ENCODE measurements around the gene CYFIP1.

CYFIP1 gene

GRCh38 chr15:22939652-22940061 is 40.5 kb downstream of the CYFIP1 start:
- no peaks in the 10 kb centered on the region for H3K36me3 ChIP-seq (ENCODE audit: control insufficient read depth, low read length)
- H4K20me1 ChIP-seq (ENCODE audit: control insufficient read depth, insufficient read depth, low read depth, low read length) = no peaks in the 10 kb centered on the region
- H3K27me3 ChIP-seq (ENCODE audit: control insufficient read depth, low read length) = no peaks in the 10 kb centered on the region
- H3F3A ChIP-seq (ENCODE audit: control insufficient read depth, insufficient read depth) = no peaks in the 10 kb centered on the region
- no peaks in the 10 kb centered on the region for H3K9me3 ChIP-seq (ENCODE audit: control insufficient read depth, insufficient read depth, low read length)
- H3K4me1 ChIP-seq (ENCODE audit: control insufficient read depth, low read length) = peaks cover 6% of the 10 kb centered on the region
- H3K9me2 ChIP-seq (replicated peaks; ENCODE audit: control insufficient read depth, low read length) = no peaks in the 10 kb centered on the region
- no peak overlapping the region for H3K27ac ChIP-seq (ENCODE audit: low read depth, low read length)
- H3K79me2 ChIP-seq (ENCODE audit: control insufficient read depth, low read length) = no peaks in the 10 kb centered on the region
- H3K4me3 ChIP-seq (ENCODE audit: low read length) = no peak overlapping the region
- TF ChIP-seq EZH2phosphoT487 (IDR thresholded peaks at IDR 0.05; ENCODE audit: borderline replicate concordance, low read length) (no peak), CTCF (IDR thresholded peaks at IDR 0.05; ENCODE audit: low read depth, low read length, poor library complexity, severe bottlenecking) (no peak)
- H3K4me2 ChIP-seq (ENCODE audit: low read length) = no peak overlapping the region

- Histone ChIP-seq H3F3A (ENCODE audit: control insufficient read depth, insufficient read depth) (no peaks in the 10 kb centered on the region), H3K27ac (ENCODE audit: low read depth, low read length) (no peak overlapping the region), H3K36me3 (ENCODE audit: control insufficient read depth, low read length) (no peaks in the 10 kb centered on the region), H3K4me2 (ENCODE audit: low read length) (no peak overlapping the region), H3K4me3 (ENCODE audit: low read length) (no peak overlapping the region), H4K20me1 (ENCODE audit: control insufficient read depth, insufficient read depth, low read depth, low read length) (no peaks in the 10 kb centered on the region), H3K9me3 (ENCODE audit: control insufficient read depth, insufficient read depth, low read length) (no peaks in the 10 kb centered on the region), H3K4me1 (ENCODE audit: control insufficient read depth, low read length) (peaks cover 6% of the 10 kb centered on the region), H3K9me2 (replicated peaks; ENCODE audit: control insufficient read depth, low read length) (no peaks in the 10 kb centered on the region), H3K27me3 (ENCODE audit: control insufficient read depth, low read length) (no peaks in the 10 kb centered on the region), H3K79me2 (ENCODE audit: control insufficient read depth, low read length) (no peaks in the 10 kb centered on the region)
- TF ChIP-seq CTCF (IDR thresholded peaks at IDR 0.05; ENCODE audit: low read depth, low read length, poor library complexity, severe bottlenecking) (no peak), EZH2phosphoT487 (IDR thresholded peaks at IDR 0.05; ENCODE audit: borderline replicate concordance, low read length) (no peak)
Measured at GRCh38 chr15:22939051-22939450, 41.1 kb downstream of the CYFIP1 start.

- Histone ChIP-seq H3K36me3 (ENCODE audit: control insufficient read depth, low read length) (no peaks in the 10 kb centered on the region), H3K79me2 (ENCODE audit: control insufficient read depth, low read length) (no peaks in the 10 kb centered on the region), H3K9me3 (ENCODE audit: control insufficient read depth, insufficient read depth, low read length) (no peaks in the 10 kb centered on the region), H3K27ac (ENCODE audit: low read depth, low read length) (no peak overlapping the region), H3K4me2 (ENCODE audit: low read length) (no peak overlapping the region), H3K4me1 (ENCODE audit: control insufficient read depth, low read length) (peaks cover 9% of the 10 kb centered on the region), H3K9me2 (replicated peaks; ENCODE audit: control insufficient read depth, low read length) (no peaks in the 10 kb centered on the region), H4K20me1 (ENCODE audit: control insufficient read depth, insufficient read depth, low read depth, low read length) (no peaks in the 10 kb centered on the region), H3F3A (ENCODE audit: control insufficient read depth, insufficient read depth) (no peaks in the 10 kb centered on the region), H3K27me3 (ENCODE audit: control insufficient read depth, low read length) (no peaks in the 10 kb centered on the region), H3K4me3 (ENCODE audit: low read length) (no peak overlapping the region)
- TF ChIP-seq CTCF (IDR thresholded peaks at IDR 0.05; ENCODE audit: low read depth, low read length, poor library complexity, severe bottlenecking) (no peak), EZH2phosphoT487 (IDR thresholded peaks at IDR 0.05; ENCODE audit: borderline replicate concordance, low read length) (no peak)
Measured at GRCh38 chr15:22936577-22937472, 43.3 kb downstream of the CYFIP1 start.

Data from DOHH2 (cell line).